RWPE2 (cell line): ENCODE results near the gene PPP2CA.

ENCODE experiments used
- ATAC-seq: fragments of 200-7000 bp; cut with Tn5 transposase; 3 replicates; pipeline ENCODE4 v1.9.1; 2021; ENCODE audit warnings: low read depth
- DNase-seq: peaks from one replicate; pipeline ENCODE4 v3.0.0-alpha.2; 2020; ENCODE audit warnings: low spot score
- H3K27ac ChIP-seq: fragments of 450-650 bp; 2 replicates; pipeline ENCODE4 v1.5.1; 2017; ENCODE audit warnings: mild to moderate bottlenecking; ENCODE audit not compliant: poor library complexity, severe bottlenecking
- H3K27me3 ChIP-seq: fragments of 250-450 bp; sonication (Bioruptor Pico); 2 replicates; pipeline ENCODE4 v1.5.1; 2021; ENCODE audit warnings: mild to moderate bottlenecking, moderate library complexity; ENCODE audit not compliant: insufficient read depth, poor library complexity, severe bottlenecking
- H3K36me3 ChIP-seq: fragments of 250-450 bp; sonication (Bioruptor Pico); 2 replicates; pipeline ENCODE4 v1.5.1; 2020; ENCODE audit warnings: low read depth, mild to moderate bottlenecking, moderate library complexity
- H3K4me1 ChIP-seq: fragments of 250-450 bp; sonication (Bioruptor Pico); 2 replicates; pipeline ENCODE4 v1.5.1; 2021; ENCODE audit warnings: mild to moderate bottlenecking, moderate library complexity; ENCODE audit not compliant: insufficient read depth, poor library complexity, severe bottlenecking
- H3K4me3 ChIP-seq: fragments of 250-450 bp; sonication (Bioruptor Pico); 2 replicates; pipeline ENCODE4 v1.5.1; 2021; ENCODE audit warnings: mild to moderate bottlenecking, moderate library complexity; ENCODE audit not compliant: severe bottlenecking
- H3K9me3 ChIP-seq: fragments of 250-450 bp; sonication (Bioruptor Pico); 2 replicates; pipeline ENCODE4 v1.5.1; 2021; ENCODE audit warnings: mild to moderate bottlenecking, moderate library complexity; ENCODE audit not compliant: severe bottlenecking
- TF ChIP-seq, protein P1 (sequence below): fragments of 450-650 bp; IDR thresholded peaks from one replicate; pipeline ENCODE4 v1.5.1; 2017; ENCODE audit warnings: mild to moderate bottlenecking, moderate library complexity; ENCODE audit not compliant: poor library complexity, severe bottlenecking

Gene PPP2CA

DNA sequence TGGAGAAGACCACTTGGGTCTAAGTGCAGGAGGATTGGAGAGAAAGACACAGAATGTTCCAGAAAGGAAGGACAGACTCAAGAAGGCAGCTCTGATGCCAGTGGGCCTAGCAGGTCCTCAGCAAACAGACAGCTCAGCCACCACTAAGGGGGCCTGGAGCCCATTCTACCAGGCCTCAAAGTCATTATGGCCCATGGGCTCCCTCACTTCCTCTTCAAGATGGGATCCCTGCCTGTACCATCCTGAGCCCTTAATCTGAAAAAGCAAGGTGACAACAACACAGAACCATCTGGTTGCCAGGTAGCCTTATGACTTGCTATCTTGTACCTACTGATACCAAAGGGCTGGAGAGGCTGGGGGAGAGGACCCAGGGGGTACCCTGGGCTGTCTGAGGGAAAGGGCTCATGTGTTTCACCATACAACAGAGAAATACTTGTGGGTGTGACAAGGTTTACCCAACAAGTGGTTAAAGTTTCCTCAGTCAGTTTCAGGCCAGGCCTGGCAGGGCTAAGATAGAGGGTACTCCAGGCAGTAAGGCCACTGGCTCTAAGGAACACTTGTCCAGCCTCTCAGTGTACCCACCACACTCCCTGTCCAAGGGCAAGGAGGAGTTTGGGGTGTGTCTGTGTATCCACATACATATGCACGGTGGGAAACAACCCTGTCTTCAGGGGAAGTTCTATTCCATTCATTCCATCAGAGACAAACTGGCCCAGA lies 80.7 kb downstream of the PPP2CA start:
- no peak for DNase-seq

More for the DNA sequence above, 80.7 kb downstream of the PPP2CA start:
- H3K4me3 ChIP-seq = no peak overlapping the region
- TF ChIP-seq, protein P1, sequence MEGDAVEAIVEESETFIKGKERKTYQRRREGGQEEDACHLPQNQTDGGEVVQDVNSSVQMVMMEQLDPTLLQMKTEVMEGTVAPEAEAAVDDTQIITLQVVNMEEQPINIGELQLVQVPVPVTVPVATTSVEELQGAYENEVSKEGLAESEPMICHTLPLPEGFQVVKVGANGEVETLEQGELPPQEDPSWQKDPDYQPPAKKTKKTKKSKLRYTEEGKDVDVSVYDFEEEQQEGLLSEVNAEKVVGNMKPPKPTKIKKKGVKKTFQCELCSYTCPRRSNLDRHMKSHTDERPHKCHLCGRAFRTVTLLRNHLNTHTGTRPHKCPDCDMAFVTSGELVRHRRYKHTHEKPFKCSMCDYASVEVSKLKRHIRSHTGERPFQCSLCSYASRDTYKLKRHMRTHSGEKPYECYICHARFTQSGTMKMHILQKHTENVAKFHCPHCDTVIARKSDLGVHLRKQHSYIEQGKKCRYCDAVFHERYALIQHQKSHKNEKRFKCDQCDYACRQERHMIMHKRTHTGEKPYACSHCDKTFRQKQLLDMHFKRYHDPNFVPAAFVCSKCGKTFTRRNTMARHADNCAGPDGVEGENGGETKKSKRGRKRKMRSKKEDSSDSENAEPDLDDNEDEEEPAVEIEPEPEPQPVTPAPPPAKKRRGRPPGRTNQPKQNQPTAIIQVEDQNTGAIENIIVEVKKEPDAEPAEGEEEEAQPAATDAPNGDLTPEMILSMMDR = no peak
- H3K36me3 ChIP-seq = peaks cover 55% of the 10 kb centered on the region
- H3K4me1 ChIP-seq = peaks cover 8% of the 10 kb centered on the region
- no peaks in the 10 kb centered on the region for H3K9me3 ChIP-seq
- H3K27me3 ChIP-seq = no peaks in the 10 kb centered on the region
- no peak overlapping the region for H3K27ac ChIP-seq
- no peak for ATAC-seq
